Liver (tissue), 9 donors: ENCODE results near the gene TATDN2. TPM values are rescaled to one million over a fixed set of nuclear protein-coding genes. Genes with fewer than 3 reads are reported as not detected.

Experiments used
- DNase-seq: peaks from one replicate; pipeline ENCODE4 v3.0.0-alpha.2; 2017; ENCODE audit warnings: low spot score
- H3K27ac ChIP-seq, 2 donors: one replicate each; pipeline ENCODE4 v1.7.0; 2013; ENCODE audit warnings: inconsistent platforms in 2 of 2, low read length in 2 of 2, control low read depth in 1 of 2, low read depth in 1 of 2, mild to moderate bottlenecking in 1 of 2
- H3K27me3 ChIP-seq, 4 donors: one replicate each; pipeline versions ENCODE4 v1.6.1 to v1.7.0; 2013; ENCODE audit warnings: low read length in 3 of 4, inconsistent platforms in 1 of 4, mild to moderate bottlenecking in 1 of 4, moderate library complexity in 1 of 4; ENCODE audit not compliant: control insufficient read depth in 4 of 4, insufficient read depth in 4 of 4
- H3K36me3 ChIP-seq, 4 donors: one replicate each; pipeline versions ENCODE4 v1.6.1 to v1.7.0; 2013; ENCODE audit warnings: low read length in 3 of 4, mild to moderate bottlenecking in 3 of 4, low read depth in 1 of 4, moderate library complexity in 1 of 4; ENCODE audit not compliant: control insufficient read depth in 4 of 4, insufficient read depth in 3 of 4
- H3K4me1 ChIP-seq, 4 donors: one replicate each; pipeline versions ENCODE4 v1.6.1 to v1.7.0; 2013; ENCODE audit warnings: low read length in 3 of 4, mild to moderate bottlenecking in 3 of 4, moderate library complexity in 1 of 4; ENCODE audit not compliant: control insufficient read depth in 4 of 4, insufficient read depth in 4 of 4
- H3K4me3 ChIP-seq, 3 donors: one replicate each; pipeline versions ENCODE4 v1.6.1 to v1.7.0; 2013; ENCODE audit warnings: low read length in 3 of 3, control low read depth in 1 of 3, low read depth in 1 of 3, mild to moderate bottlenecking in 1 of 3
- H3K9ac ChIP-seq, 2 donors: one replicate each; pipeline ENCODE4 v1.7.0; 2013; ENCODE audit warnings: low read length in 2 of 2, mild to moderate bottlenecking in 2 of 2, moderate library complexity in 2 of 2, control low read depth in 1 of 2, low read depth in 1 of 2
- H3K9me3 ChIP-seq, 4 donors: one replicate each; pipeline versions ENCODE4 v1.6.1 to v1.7.0; 2013; ENCODE audit warnings: low read length in 3 of 4; ENCODE audit not compliant: control insufficient read depth in 4 of 4
- CTCF ChIP-seq: fragments of 150-350 bp; IDR thresholded peaks from 2 replicates; pipeline ENCODE4 v1.5.1; 2017; ENCODE audit warnings: improper control_type of control experiment, low read depth, low read length; ENCODE audit not compliant: missing input control
- EGR1 ChIP-seq, 2 donors: IDR thresholded peaks; 2 replicates each; pipeline ENCODE4 v1.6.1; 2016 to 2018; ENCODE audit warnings: antibody characterized with exemption in 2 of 2, low read depth in 2 of 2
- FOXA2 ChIP-seq: IDR thresholded peaks from 2 replicates; pipeline ENCODE4 v1.6.1; 2016; ENCODE audit warnings: antibody characterized with exemption
- GABPA ChIP-seq, 2 donors: IDR thresholded peaks in 1 of 2; conservative IDR thresholded peaks in 1 of 2; 2 replicates each; pipeline ENCODE4 v1.6.1; 2016; ENCODE audit warnings: antibody characterized with exemption in 2 of 2, mild to moderate bottlenecking in 1 of 2, moderate library complexity in 1 of 2
- HNF4A ChIP-seq, 2 donors: conservative IDR thresholded peaks; 2 replicates each; pipeline ENCODE4 v1.6.1; 2016; ENCODE audit warnings: antibody characterized with exemption in 2 of 2, mild to moderate bottlenecking in 2 of 2
- HNF4G ChIP-seq: IDR thresholded peaks from 2 replicates; pipeline ENCODE4 v1.6.1; 2016; ENCODE audit warnings: antibody characterized with exemption
- JUND ChIP-seq, 2 donors: IDR thresholded peaks; 2 replicates each; pipeline ENCODE4 v1.6.1; 2016; ENCODE audit warnings: antibody characterized with exemption in 2 of 2
- MAX ChIP-seq: IDR thresholded peaks from 2 replicates; pipeline ENCODE4 v1.6.1; 2016; ENCODE audit warnings: antibody characterized with exemption
- NR2F2 ChIP-seq: IDR thresholded peaks from 2 replicates; pipeline ENCODE4 v1.6.1; 2016; ENCODE audit warnings: antibody characterized with exemption
- RAD21 ChIP-seq, 2 donors: IDR thresholded peaks; 2 replicates each; pipeline ENCODE4 v1.6.1; 2016; ENCODE audit warnings: antibody characterized with exemption in 2 of 2, mild to moderate bottlenecking in 2 of 2
- REST ChIP-seq: IDR thresholded peaks from 2 replicates; pipeline ENCODE4 v1.6.1; 2016; ENCODE audit warnings: antibody characterized with exemption, mild to moderate bottlenecking
- RXRA ChIP-seq, 2 donors: IDR thresholded peaks; 2 replicates each; pipeline ENCODE4 v1.6.1; 2017 to 2018; ENCODE audit warnings: antibody characterized with exemption in 2 of 2, mild to moderate bottlenecking in 1 of 2
- SP1 ChIP-seq: IDR thresholded peaks from 2 replicates; pipeline ENCODE4 v1.6.1; 2018; ENCODE audit warnings: antibody characterized with exemption, mild to moderate bottlenecking
- TAF1 ChIP-seq: conservative IDR thresholded peaks from 2 replicates; pipeline ENCODE4 v1.6.1; 2016; ENCODE audit warnings: antibody characterized with exemption, mild to moderate bottlenecking
- YY1 ChIP-seq: IDR thresholded peaks from 2 replicates; pipeline ENCODE4 v1.6.1; 2016; ENCODE audit warnings: antibody characterized with exemption, mild to moderate bottlenecking
- ZBTB33 ChIP-seq: IDR thresholded peaks from 2 replicates; pipeline ENCODE4 v1.6.1; 2016; ENCODE audit warnings: antibody characterized with exemption
- WGBS: extraction: QIAGEN DNeasy Blood & Tissue Kit; methylation state at CpG from one replicate; pipeline ENCODE4 v1.1.7; 2013; 5-methylcytosine and 5-hydroxymethylcytosine counted together
- polyA plus RNA-seq, 2 donors: library from polyadenylated mRNA; stranded (reverse) in 1 of 2; unstranded in 1 of 2; fragments of 200-250 nt in 1 of 2; fragments of >200 nt in 1 of 2; fragmentation: Nextera tagmentation in 1 of 2; extraction: Ambion mirVana in 1 of 2; gene quantifications; one replicate each; pipeline versions ENCODE4 v1.2.1 to v1.2.3, GENCODE V29; 2013 to 2015
- total RNA-seq, 2 donors: library from RNA; depleted of rRNA; stranded (reverse); fragments of >200 nt; gene quantifications; one replicate each; pipeline ENCODE4 v1.2.3, GENCODE V29; 2014
- donor health status: healthy.
- donor health status: healthy.
- donor health status: healthy.
- donor health status: healthy.
- donor health status: healthy.

TATDN2 gene
- total and polyA plus RNA-seq, 4 donors, result 3.7 to 14.2 (median 9.0) TPM

- TF ChIP-seq SP1 (no peak), RXRA (IDR thresholded peaks at IDR 0.05) (no peak), NR2F2 (no peak), HNF4A (conservative IDR thresholded peaks at IDR 0.05) (no peak), CTCF (no peak), FOXA2 (no peak), EGR1 (IDR thresholded peaks at IDR 0.05; ENCODE audit: low read depth in 2 of 2) (no peak), REST (no peak), HNF4G (no peak), GABPA (IDR thresholded peaks at IDR 0.05 in 1 of 2, conservative IDR thresholded peaks at IDR 0.05 in 1 of 2) (no peak), RAD21 (IDR thresholded peaks at IDR 0.05) (no peak), JUND (IDR thresholded peaks at IDR 0.05) (no peak), MAX (no peak), YY1 (no peak), ZBTB33 (no peak), TAF1 (no peak)
- Histone ChIP-seq H3K27me3 (no peaks in the 10 kb centered on the region), H3K27ac (no peak overlapping the region), H3K4me1 (peaks cover 0 to 6% (median 3%) of the 10 kb centered on the region in 4 donors), H3K9ac (no peak overlapping the region), H3K36me3 (peaks cover 4 to 29% (median 17%) of the 10 kb centered on the region in 4 donors), H3K4me3 (no peak overlapping the region), H3K9me3 (no peaks in the 10 kb centered on the region)
- 93% methylated on average over 9 of the region's 9 CpGs for WGBS
- no peak for DNase-seq
Measured at GRCh38 chr3:10219737-10220136, 28.5 kb upstream of the TATDN2 start.
